Mucosa of descending colon (tissue), 3 donors: ENCODE measurements around the gene SPG11. TPM values are rescaled to one million over a fixed set of nuclear protein-coding genes. Genes with fewer than 3 reads are reported as not detected.
"Not testable (repeated sequence)": the region's sequence is repeated elsewhere in the genome, so short reads cannot be mapped to it uniquely, and the experiment has no call there.

Experiments used
- ATAC-seq: fragments of 200-7000 bp; cut with Tn5 transposase; one replicate; pipeline ENCODE4 v1.9.1; 2020; ENCODE audit warnings: mild to moderate bottlenecking, moderate library complexity
- DNase-seq, 3 donors: peaks; one replicate each; pipeline ENCODE4 v3.0.0-alpha.2; 2020
- H3K36me3 ChIP-seq: fragments of 200-600 bp; one replicate; pipeline ENCODE4 v1.8.0; 2021; ENCODE audit warnings: low read depth, mild to moderate bottlenecking
- H3K4me1 ChIP-seq: fragments of 200-600 bp; one replicate; pipeline ENCODE4 v1.8.0; 2021; ENCODE audit warnings: low read depth, mild to moderate bottlenecking
- H3K4me3 ChIP-seq: fragments of 200-600 bp; one replicate; pipeline ENCODE4 v1.8.0; 2021; ENCODE audit warnings: mild to moderate bottlenecking
- H3K9me3 ChIP-seq: fragments of 200-600 bp; one replicate; pipeline ENCODE4 v1.8.0; 2021; ENCODE audit warnings: mild to moderate bottlenecking
- CTCF ChIP-seq: fragments of 200-600 bp; IDR thresholded peaks from one replicate; pipeline ENCODE4 v1.8.0; 2022; ENCODE audit warnings: antibody characterized with exemption, mild to moderate bottlenecking
- intact Hi-C, 2 donors: fragments of 100-400 bp; cut with DNase I in 1 of 2; cut with micrococcal nuclease in 1 of 2; formaldehyde crosslinking; loops; one replicate each; pipeline versions ENCODE4 v1.11.0 to v1.11.1; 2022; cut with DNase I, micrococcal nuclease
- total RNA-seq, 3 donors: library from RNA; stranded (reverse); fragmentation: NEBNext Ultra II Directional in 2 of 3; extraction: Animal tissue kit (Norgen Biotek cat#: 25700) in 2 of 3; gene quantifications; one replicate each; pipeline versions ENCODE4 v1.2.1 to v1.2.4, GENCODE V29; 2021 to 2023
- donor health status: DM: no; HTN: no; CAD: no; lungs with moderate emphysema.
- donor health status: DM: no; HTN: no; CAD: no.
- donor health status: DM: no; HTN: yes; CAD: no.

SPG11 gene
- total RNA-seq, 3 donors from 2014 or later = 89.9 to 135 (median 90.6) TPM

- intact Hi-C loops = no loop called here
- TF ChIP-seq CTCF = no peak
- ATAC-seq (no peak), DNase-seq (no peak)
- H3K4me1 ChIP-seq = no peaks in the 10 kb centered on the region
- no peaks in the 10 kb centered on the region for H3K9me3 ChIP-seq
- no peak overlapping the region for H3K4me3 ChIP-seq
- H3K36me3 ChIP-seq = no peaks in the 10 kb centered on the region
Measured at GRCh38 chr15:44697014-44697413, 33.6 kb upstream of the SPG11 start.

GRCh38 chr15:44695294-44695693, 31.8 kb upstream of the SPG11 start:
- no peak for TF ChIP-seq CTCF
- ATAC-seq (no peak), DNase-seq (no peak)
- Histone ChIP-seq H3K9me3 (no peaks in the 10 kb centered on the region), H3K4me1 (no peaks in the 10 kb centered on the region), H3K36me3 (no peaks in the 10 kb centered on the region), H3K4me3 (no peak overlapping the region)
- intact Hi-C loops = no loop called here

- intact Hi-C loops = no loop called here
- H3K9me3 ChIP-seq = no peaks in the 10 kb centered on the region
- H3K4me3 ChIP-seq = no peak overlapping the region
- ATAC-seq = no peak
- no peaks in the 10 kb centered on the region for H3K4me1 ChIP-seq
- no peak for DNase-seq
- H3K36me3 ChIP-seq = no peaks in the 10 kb centered on the region
- no peak for TF ChIP-seq CTCF
Measured at GRCh38 chr15:44694416-44694815, 31.0 kb upstream of the SPG11 start.

- no peak for TF ChIP-seq CTCF
- Histone ChIP-seq H3K4me1 (no peaks in the 10 kb centered on the region), H3K36me3 (no peaks in the 10 kb centered on the region), H3K9me3 (peaks cover 4% of the 10 kb centered on the region), H3K4me3 (no peak overlapping the region)
- ATAC-seq (no peak), DNase-seq (no peak)
- intact Hi-C loops = no loop called here
Measured at GRCh38 chr15:44692659-44693058, 29.2 kb upstream of the SPG11 start.

GRCh38 chr15:44690245-44690644, 26.8 kb upstream of the SPG11 start:
- DNase-seq, intact Hi-C loops, H3K4me1 ChIP-seq, ATAC-seq, H3K9me3 ChIP-seq, H3K36me3 ChIP-seq, H3K4me3 ChIP-seq: not testable (repeated sequence)

GRCh38 chr15:44689318-44689717, 25.9 kb upstream of the SPG11 start:
- intact Hi-C loops, H3K4me3 ChIP-seq, H3K9me3 ChIP-seq, DNase-seq, H3K36me3 ChIP-seq, ATAC-seq, H3K4me1 ChIP-seq: not testable (repeated sequence)

- ATAC-seq (peak; percentile 89), DNase-seq (peak; percentile 87 to 95 (median 92))
- H3K36me3 ChIP-seq, H3K9me3 ChIP-seq, intact Hi-C loops, H3K4me3 ChIP-seq: not testable (repeated sequence)
- peaks cover 11% of the 10 kb centered on the region for H3K4me1 ChIP-seq
Measured at GRCh38 chr15:44682809-44683682, 19.6 kb upstream of the SPG11 start.
